Heart right ventricle (tissue), 16 donors: ENCODE measurements around the gene CFAP300. TPM values are rescaled to one million over a fixed set of nuclear protein-coding genes. Genes with fewer than 3 reads are reported as not detected.

ENCODE experiments used
- ATAC-seq, 8 donors: fragments of 200-7000 bp; cut with Tn5 transposase; one replicate each; pipeline ENCODE4 v1.9.1; 2020; ENCODE audit warnings: mild to moderate bottlenecking in 8 of 8, moderate library complexity in 8 of 8, moderate number of reproducible peaks in 1 of 8
- DNase-seq, 2 donors: peaks; one replicate each; pipeline ENCODE4 v3.0.0-alpha.2; 2020
- H3K27ac ChIP-seq, 10 donors: fragments of 200-600 bp; sonication (generic) in 2 of 10; one replicate each; pipeline versions ENCODE4 v1.5.0 to v1.8.0; 2020 to 2022; ENCODE audit warnings: mild to moderate bottlenecking in 3 of 10
- H3K27me3 ChIP-seq, 7 donors: fragments of 200-600 bp; one replicate each; pipeline ENCODE4 v1.8.0; 2021 to 2022; ENCODE audit warnings: mild to moderate bottlenecking in 2 of 7
- H3K36me3 ChIP-seq, 9 donors: fragments of 200-600 bp; sonication (generic) in 1 of 9; one replicate each; pipeline versions ENCODE4 v1.5.0 to v1.8.0; 2020 to 2022; ENCODE audit warnings: mild to moderate bottlenecking in 2 of 9
- H3K4me1 ChIP-seq, 9 donors: fragments of 200-600 bp; sonication (generic) in 1 of 9; one replicate each; pipeline versions ENCODE4 v1.5.0 to v1.8.0; 2020 to 2022; ENCODE audit warnings: mild to moderate bottlenecking in 4 of 9
- H3K4me3 ChIP-seq, 10 donors: fragments of 200-600 bp; sonication (generic) in 2 of 10; one replicate each; pipeline versions ENCODE4 v1.5.0 to v1.8.0; 2020 to 2022; ENCODE audit warnings: mild to moderate bottlenecking in 7 of 10, moderate library complexity in 2 of 10
- H3K9me3 ChIP-seq, 11 donors: fragments of 200-600 bp in 10 of 11; sonication (generic) in 2 of 11; one replicate each; pipeline versions ENCODE4 v1.5.0 to v1.8.0; 2013 to 2022; ENCODE audit warnings: mild to moderate bottlenecking in 2 of 11, control low read depth in 1 of 11, moderate library complexity in 1 of 11
- CTCF ChIP-seq, 9 donors: fragments of 200-600 bp; sonication (generic) in 2 of 9; IDR thresholded peaks; one replicate each; pipeline versions ENCODE4 v1.5.0 to v1.8.0; 2021 to 2022; ENCODE audit warnings: antibody characterized with exemption in 9 of 9, mild to moderate bottlenecking in 5 of 9, moderate library complexity in 1 of 9
- WGBS, 2 donors: extraction: QIAGEN DNeasy Blood & Tissue Kit; methylation state at CpG; one replicate each; pipeline ENCODE4 v1.1.7; 2013; ENCODE audit warnings: inconsistent platforms in 1 of 2; 5-methylcytosine and 5-hydroxymethylcytosine counted together
- intact Hi-C, 10 donors: fragments of 100-400 bp; cut with DNase I; formaldehyde crosslinking; loops; one replicate each; pipeline versions ENCODE4 v1.11.1 to v1.14.2; 2022
- polyA plus RNA-seq, 2 donors: library from polyadenylated mRNA; stranded (reverse); fragments of 200-250 nt; gene quantifications; one replicate each; pipeline ENCODE4 v1.2.3, GENCODE V29; 2013
- total RNA-seq, 10 donors: library from RNA; stranded (reverse); fragmentation: NEBNext Ultra II Directional in 3 of 10; extraction: Animal tissue kit (Norgen Biotek cat#: 25700) in 3 of 10; gene quantifications; one replicate each; pipeline versions ENCODE4 v1.2.1 to v1.2.4, GENCODE V29; 2021 to 2023
- donor health status: Arrhythmogenic right ventricular cardiomyopathy.
- donor health status: ischemic (EF 13 %, LVEDD 7.1; RV severe dilation, severe dysfunction).
- donor health status: healthy with polysubstance abuse.
- donor health status: DM: no; HTN: yes; CAD: no.
- donor health status: DM: no; HTN: no; CAD: no.
- donor health status: ischemic (EF 25% LVEDD 6.9; RV normal size, moderate dysfunction).
- donor health status: ischemic (EF 25% LVEDD 5.7; RV mildly dilated, moderate dysfunction).
- donor health status: healthy.
- donor health status: DM: yes; HTN: yes; CAD: no.
- donor health status: Ischemic cardiomyopathy.
- donor health status: ischemic (EF 35%, LVEDD 5.7; RV mildly dilated, moderate dysfunction).
- donor health status: nonischemic (EF 11% LVEDD 7.7; RV severe dilation, severe dysfunction).
- donor health status: DM: yes; HTN: yes; CAD: no.
- donor health status: PGD.
- donor health status: ischemic (EF 29% LVEDD 5.4; RV normal size, mild dysfunction).
- donor health status: nonischemic (EF 23%, LVEDD 6.1; RV moderate dilation, normal function).

Gene CFAP300
- total and polyA plus RNA-seq, 12 donors, result 0.26 to 1.8 (median 0.65) TPM; not detected in 1

- TF ChIP-seq CTCF (IDR thresholded peaks at IDR 0.05), result no peak
- Histone ChIP-seq H3K9me3 (no peaks in the 10 kb centered on the region), H3K27ac (peak overlapping the region; percentile 94 to 99 (median 98)), H3K27me3 (peaks cover 0 to 90% (median 0%) of the 10 kb centered on the region in 7 donors), H3K4me1 (peaks cover 2 to 57% (median 46%) of the 10 kb centered on the region in 9 donors), H3K4me3 (peak overlapping the region; percentile 74 to 98 (median 89)), H3K36me3 (peaks cover 0 to 24% (median 0%) of the 10 kb centered on the region in 9 donors)
- 0 to 1% methylated on average over 20 of the region's 20 CpGs for WGBS, 2 donors
- peak; percentile 5 to 64 (median 44) for ATAC-seq
- intact Hi-C loops, result loop anchor here in 6 of 10 donors (2.0 to 10.0 kb wide), 8 partner anchors 35 to 155 kb away; partner anchors contain the start of gene CFAP300 (in 1 of the 6)
- no peak for DNase-seq
Measured at GRCh38 chr11:102111787-102112508, 64.7 kb downstream of the CFAP300 start.

GRCh38 chr11:102112509-102112821 is 65.2 kb downstream of the CFAP300 start:
- ATAC-seq, result no peak
- Histone ChIP-seq H3K4me3 (peak overlapping the region in 9 of 10 donors; percentile 74 to 98 (median 89)), H3K4me1 (peaks cover 2 to 62% (median 51%) of the 10 kb centered on the region in 9 donors), H3K36me3 (peaks cover 0 to 24% (median 0%) of the 10 kb centered on the region in 9 donors), H3K27ac (peak overlapping the region; percentile 94 to 99 (median 98)), H3K27me3 (peaks cover 0 to 87% (median 0%) of the 10 kb centered on the region in 7 donors), H3K9me3 (no peaks in the 10 kb centered on the region)
- WGBS, 2 donors, result 11 to 16% methylated on average over 5 of the region's 5 CpGs
- DNase-seq, result no peak
- intact Hi-C loops, result loop anchor here in 6 of 10 donors (5.0 to 10.0 kb wide), 7 partner anchors 35 to 155 kb away; no protein-coding TSS in a partner anchor
- no peak for TF ChIP-seq CTCF (IDR thresholded peaks at IDR 0.05)

DNA sequence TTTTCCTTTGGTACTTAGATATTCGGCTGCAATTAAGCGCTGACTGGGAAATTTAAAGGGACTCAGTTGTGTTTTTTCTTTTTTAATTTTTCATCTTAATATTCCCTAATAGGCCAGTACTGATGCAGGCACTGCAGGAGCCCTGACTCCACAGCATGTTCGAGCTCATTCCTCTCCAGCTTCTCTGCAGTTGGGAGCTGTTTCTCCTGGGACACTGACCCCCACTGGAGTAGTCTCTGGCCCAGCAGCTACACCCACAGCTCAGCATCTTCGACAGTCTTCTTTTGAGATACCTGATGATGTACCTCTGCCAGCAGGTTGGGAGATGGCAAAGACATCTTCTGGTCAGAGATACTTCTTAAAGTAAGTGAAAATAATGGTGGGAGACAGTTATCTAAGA is 66.8 kb downstream of the CFAP300 start:
- Histone ChIP-seq H3K4me3 (no peak overlapping the region), H3K27me3 (peaks cover 0 to 77% (median 0%) of the 10 kb centered on the region in 7 donors), H3K36me3 (peaks cover 0 to 24% (median 0%) of the 10 kb centered on the region in 9 donors), H3K27ac (no peak overlapping the region), H3K9me3 (no peaks in the 10 kb centered on the region), H3K4me1 (peaks cover 2 to 77% (median 67%) of the 10 kb centered on the region in 9 donors)
- intact Hi-C loops, result loop anchor here in 6 of 10 donors (5.0 to 10.0 kb wide), 7 partner anchors 33 to 153 kb away; no protein-coding TSS in a partner anchor
- no peak for TF ChIP-seq CTCF (IDR thresholded peaks at IDR 0.05)
- ATAC-seq, result no peak
- DNase-seq, result no peak
- 61 to 71% methylated on average over 4 of the region's 4 CpGs for WGBS, 2 donors

GRCh38 chr11:102115557-102115956 is 68.3 kb downstream of the CFAP300 start:
- Histone ChIP-seq H3K9me3 (no peaks in the 10 kb centered on the region), H3K27ac (no peak overlapping the region), H3K4me3 (no peak overlapping the region), H3K4me1 (peaks cover 2 to 84% (median 74%) of the 10 kb centered on the region in 9 donors), H3K27me3 (peaks cover 0 to 69% (median 0%) of the 10 kb centered on the region in 7 donors), H3K36me3 (peaks cover 0 to 28% (median 0%) of the 10 kb centered on the region in 9 donors)
- intact Hi-C loops, result loop anchor here in 2 of 10 donors (10.0 kb wide), 2 partner anchors 99 to 149 kb away; no protein-coding TSS in a partner anchor
- TF ChIP-seq CTCF (IDR thresholded peaks at IDR 0.05), result no peak
- DNase-seq, result no peak
- no peak for ATAC-seq
